ENCODE results near the gene ENAH.
A peak's percentile ranks its signal among the peaks of the same experiment; 100 is the strongest.

The ENAH gene

GRCh38 chr1:225462429-225462713 is 190.6 kb downstream of the ENAH start:
- TF ChIP-seq, protein P1, sequence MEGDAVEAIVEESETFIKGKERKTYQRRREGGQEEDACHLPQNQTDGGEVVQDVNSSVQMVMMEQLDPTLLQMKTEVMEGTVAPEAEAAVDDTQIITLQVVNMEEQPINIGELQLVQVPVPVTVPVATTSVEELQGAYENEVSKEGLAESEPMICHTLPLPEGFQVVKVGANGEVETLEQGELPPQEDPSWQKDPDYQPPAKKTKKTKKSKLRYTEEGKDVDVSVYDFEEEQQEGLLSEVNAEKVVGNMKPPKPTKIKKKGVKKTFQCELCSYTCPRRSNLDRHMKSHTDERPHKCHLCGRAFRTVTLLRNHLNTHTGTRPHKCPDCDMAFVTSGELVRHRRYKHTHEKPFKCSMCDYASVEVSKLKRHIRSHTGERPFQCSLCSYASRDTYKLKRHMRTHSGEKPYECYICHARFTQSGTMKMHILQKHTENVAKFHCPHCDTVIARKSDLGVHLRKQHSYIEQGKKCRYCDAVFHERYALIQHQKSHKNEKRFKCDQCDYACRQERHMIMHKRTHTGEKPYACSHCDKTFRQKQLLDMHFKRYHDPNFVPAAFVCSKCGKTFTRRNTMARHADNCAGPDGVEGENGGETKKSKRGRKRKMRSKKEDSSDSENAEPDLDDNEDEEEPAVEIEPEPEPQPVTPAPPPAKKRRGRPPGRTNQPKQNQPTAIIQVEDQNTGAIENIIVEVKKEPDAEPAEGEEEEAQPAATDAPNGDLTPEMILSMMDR (IDR thresholded peaks at IDR 0.05; ENCODE audit: unreplicated experiment in 3 of 3), result no peak
- Mint-ChIP-seq H3K4me3 (no peak overlapping the region), H3K27ac (peak overlapping the region in 2 of 3 experiments; percentile 32 to 86), H3K27me3 (ENCODE audit: low read depth) (peaks cover 10% of the 10 kb centered on the region), H3K9me3 (no peaks in the 10 kb centered on the region), H3K36me3 (ENCODE audit: low read depth) (no peaks in the 10 kb centered on the region), H3K4me1 (peaks cover 67% of the 10 kb centered on the region)

DNA sequence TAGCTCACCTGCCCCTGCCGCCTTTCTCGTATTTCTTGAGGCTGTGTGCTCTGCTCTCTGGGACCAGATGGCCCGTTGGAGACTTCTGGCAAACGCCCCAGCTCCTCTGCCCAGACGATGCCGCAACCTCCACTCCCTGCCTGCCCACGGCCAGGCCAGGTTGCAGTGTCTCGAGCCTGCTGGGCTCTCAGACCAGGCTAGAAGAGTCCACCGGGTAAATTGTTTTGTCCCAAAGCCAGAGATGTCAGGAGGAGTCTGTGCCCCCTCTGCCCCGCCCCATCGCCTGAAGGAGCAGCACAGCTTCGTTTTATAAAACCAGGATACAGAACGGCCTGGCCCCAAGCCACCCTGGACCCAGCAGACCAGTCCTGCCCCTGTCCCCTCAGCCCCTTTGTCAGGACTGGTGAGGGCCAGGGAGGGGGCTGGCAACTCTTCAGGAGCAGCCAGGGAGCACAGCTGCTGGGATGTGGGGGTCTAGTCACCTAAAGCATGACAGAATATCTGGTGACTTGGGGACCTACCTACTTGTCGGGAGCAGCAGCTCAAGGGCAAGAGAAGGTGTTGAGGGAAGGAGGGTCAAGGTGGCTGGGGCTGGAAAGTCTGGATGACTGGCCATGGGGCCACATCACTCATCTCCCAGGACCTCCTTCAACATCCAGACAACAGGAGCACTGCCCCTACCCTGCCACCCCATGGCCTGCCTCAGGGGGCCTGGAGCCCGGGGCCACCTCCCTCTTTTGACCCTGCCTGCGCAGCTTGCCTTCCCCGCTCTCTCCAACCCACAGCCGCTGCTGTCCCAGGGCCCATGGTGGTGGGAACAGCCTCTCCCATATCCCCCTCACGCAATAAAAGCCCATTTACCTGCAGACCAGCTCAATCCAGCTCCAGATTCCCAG is 191.1 kb downstream of the ENAH start:
- peak overlapping the region in 1 of 3 experiments; percentile 67 for H3K27ac Mint-ChIP-seq
- TF ChIP-seq, protein P1 (IDR thresholded peaks at IDR 0.05; ENCODE audit: unreplicated experiment in 3 of 3), result no peak
- peaks cover 10% of the 10 kb centered on the region for H3K27me3 Mint-ChIP-seq (ENCODE audit: low read depth)
- no peak overlapping the region for H3K4me3 Mint-ChIP-seq
- no peaks in the 10 kb centered on the region for H3K36me3 Mint-ChIP-seq (ENCODE audit: low read depth)
- H3K4me1 Mint-ChIP-seq, result peaks cover 67% of the 10 kb centered on the region
- peaks cover 2% of the 10 kb centered on the region for H3K9me3 Mint-ChIP-seq

DNA sequence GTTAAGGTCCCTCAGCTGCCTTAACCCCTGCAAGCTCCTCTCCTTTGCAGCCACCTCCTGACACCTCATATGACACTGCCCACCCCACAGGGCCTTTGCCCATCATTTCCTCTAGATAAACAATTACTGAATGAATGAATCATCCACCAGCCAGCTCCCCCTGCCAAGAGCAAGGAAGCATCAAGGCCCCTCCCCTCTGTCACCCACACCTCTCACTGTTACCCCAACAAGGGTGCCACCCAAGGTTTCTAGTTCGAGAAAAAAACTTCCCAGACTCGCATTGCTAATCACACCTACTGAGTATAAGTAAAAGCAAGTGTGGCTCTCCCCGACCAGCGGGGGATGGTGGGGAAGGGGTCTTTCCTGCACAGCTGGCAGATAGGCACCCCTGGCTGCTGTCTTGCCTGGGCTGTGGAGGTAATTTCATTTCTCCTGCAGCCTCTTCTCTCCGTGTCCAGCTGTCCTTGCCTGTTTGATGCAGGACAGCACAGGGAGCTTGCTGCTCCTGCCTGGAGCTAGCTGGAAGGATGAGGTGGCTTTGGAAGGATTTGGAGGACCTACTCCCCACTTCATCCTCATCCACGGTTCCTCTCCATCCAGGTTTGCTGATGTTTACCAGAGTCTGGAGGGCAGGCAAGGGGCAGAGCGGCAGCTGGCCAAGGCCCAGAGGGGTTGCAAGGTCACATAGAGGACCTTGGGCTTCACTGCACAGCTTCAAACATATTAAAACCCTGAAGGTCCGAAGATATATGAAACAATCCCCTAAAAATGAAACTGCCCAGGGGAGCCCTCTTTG is 192.0 kb downstream of the ENAH start:
- Mint-ChIP-seq H3K27me3 (ENCODE audit: low read depth) (peaks cover 10% of the 10 kb centered on the region), H3K27ac (peak overlapping the region in 1 of 3 experiments; percentile 67), H3K9me3 (peaks cover 2% of the 10 kb centered on the region), H3K36me3 (ENCODE audit: low read depth) (no peaks in the 10 kb centered on the region), H3K4me1 (peaks cover 67% of the 10 kb centered on the region), H3K4me3 (peak overlapping the region in 1 of 3 experiments; percentile 16)
- TF ChIP-seq, protein P1 (IDR thresholded peaks at IDR 0.05; ENCODE audit: unreplicated experiment in 3 of 3), result no peak

DNA sequence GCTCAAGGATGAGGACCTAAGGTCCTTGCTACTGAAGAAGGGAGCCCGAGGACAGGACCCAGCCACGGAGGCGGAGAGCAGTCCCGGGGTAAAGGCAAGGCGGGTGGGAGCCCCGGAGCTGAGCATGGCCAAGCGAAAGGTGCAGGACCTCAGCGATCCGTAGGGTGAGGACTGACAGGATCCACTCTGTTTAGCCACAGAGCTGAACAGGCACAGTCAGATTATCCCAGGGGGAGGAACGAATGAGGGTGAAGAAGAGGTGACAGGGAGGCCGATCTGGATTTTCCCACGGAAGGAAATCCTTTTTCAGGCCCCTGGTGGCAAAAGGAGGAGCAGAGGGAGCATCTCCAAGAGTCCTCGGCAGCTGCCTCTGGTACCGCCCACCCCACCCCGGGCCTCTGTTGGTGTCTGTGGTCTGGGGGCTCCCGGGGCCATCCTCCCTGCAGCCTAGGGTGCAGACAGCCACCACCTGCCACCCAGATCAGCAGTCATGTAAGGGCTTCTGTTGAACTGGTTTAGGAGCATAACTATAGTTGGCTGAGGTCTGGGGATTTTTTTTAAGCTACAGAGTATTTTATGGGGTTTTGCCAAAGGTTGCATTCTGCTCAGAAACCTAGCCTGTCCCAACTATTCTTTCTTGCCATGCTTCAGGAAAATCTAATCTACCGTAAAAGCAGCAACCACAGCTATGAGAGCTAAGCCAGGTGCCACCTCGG is 192.7 kb downstream of the ENAH start:
- peak overlapping the region in 2 of 3 experiments; percentile 62 to 67 for H3K27ac Mint-ChIP-seq
- peaks cover 63% of the 10 kb centered on the region for H3K4me1 Mint-ChIP-seq
- peaks cover 10% of the 10 kb centered on the region for H3K27me3 Mint-ChIP-seq (ENCODE audit: low read depth)
- H3K36me3 Mint-ChIP-seq (ENCODE audit: low read depth), result no peaks in the 10 kb centered on the region
- H3K4me3 Mint-ChIP-seq, result peak overlapping the region in 2 of 3 experiments; percentile 16 to 35
- TF ChIP-seq, protein P1 (IDR thresholded peaks at IDR 0.05; ENCODE audit: unreplicated experiment in 3 of 3), result no peak
- H3K9me3 Mint-ChIP-seq, result peaks cover 2% of the 10 kb centered on the region

- Mint-ChIP-seq H3K27me3 (ENCODE audit: low read depth) (peaks cover 10% of the 10 kb centered on the region), H3K4me1 (peaks cover 68% of the 10 kb centered on the region), H3K9me3 (peaks cover 5% of the 10 kb centered on the region), H3K36me3 (ENCODE audit: low read depth) (no peaks in the 10 kb centered on the region), H3K4me3 (no peak overlapping the region), H3K27ac (peak overlapping the region in 1 of 3 experiments; percentile 10)
- TF ChIP-seq, protein P1 (IDR thresholded peaks at IDR 0.05; ENCODE audit: unreplicated experiment in 3 of 3), result no peak
Observed at GRCh38 chr1:225458222-225458631, 194.7 kb downstream of the ENAH start.
